Esophagus squamous epithelium (tissue), 4 donors: ENCODE results near the gene PUS10.

ENCODE experiments used
- POLR2A ChIP-seq, 4 donors: fragments of 450-650 bp; IDR thresholded peaks; one replicate each; pipeline ENCODE4 v1.6.1; 2017; ENCODE audit warnings: antibody characterized with exemption in 4 of 4, mild to moderate bottlenecking in 4 of 4, moderate library complexity in 3 of 4
- TF ChIP-seq, protein P1 (sequence below), 6 experiments: fragments of 450-650 bp in 4 of 6; fragments of 200-600 bp in 2 of 6; sonication (generic) in 2 of 6; IDR thresholded peaks; one replicate each; pipeline ENCODE4 v1.5.1; 2016 to 2019; ENCODE audit warnings: antibody characterized with exemption in 6 of 6, mild to moderate bottlenecking in 4 of 6, moderate library complexity in 4 of 6

DNA sequence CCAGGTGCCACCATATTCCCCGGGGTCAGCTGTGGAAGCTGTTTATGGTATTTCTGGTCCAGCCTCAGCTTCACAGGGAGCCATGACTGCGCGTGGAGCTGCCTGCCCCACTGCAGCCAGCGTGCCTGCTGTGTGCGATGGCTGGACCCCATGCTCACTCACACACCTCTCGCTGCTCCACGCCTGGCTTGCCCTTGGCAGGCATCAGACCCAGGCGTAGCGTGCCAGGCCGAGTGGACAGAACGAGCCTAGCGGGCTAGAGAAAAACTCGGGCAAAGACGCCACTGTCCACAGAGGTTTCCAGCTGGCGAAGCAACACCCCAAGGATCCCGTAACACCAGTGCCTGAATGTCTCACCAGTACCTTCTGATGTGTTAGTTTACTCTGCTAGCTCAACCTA is 43.4 kb downstream of the PUS10 start:
- TF ChIP-seq, protein P1, sequence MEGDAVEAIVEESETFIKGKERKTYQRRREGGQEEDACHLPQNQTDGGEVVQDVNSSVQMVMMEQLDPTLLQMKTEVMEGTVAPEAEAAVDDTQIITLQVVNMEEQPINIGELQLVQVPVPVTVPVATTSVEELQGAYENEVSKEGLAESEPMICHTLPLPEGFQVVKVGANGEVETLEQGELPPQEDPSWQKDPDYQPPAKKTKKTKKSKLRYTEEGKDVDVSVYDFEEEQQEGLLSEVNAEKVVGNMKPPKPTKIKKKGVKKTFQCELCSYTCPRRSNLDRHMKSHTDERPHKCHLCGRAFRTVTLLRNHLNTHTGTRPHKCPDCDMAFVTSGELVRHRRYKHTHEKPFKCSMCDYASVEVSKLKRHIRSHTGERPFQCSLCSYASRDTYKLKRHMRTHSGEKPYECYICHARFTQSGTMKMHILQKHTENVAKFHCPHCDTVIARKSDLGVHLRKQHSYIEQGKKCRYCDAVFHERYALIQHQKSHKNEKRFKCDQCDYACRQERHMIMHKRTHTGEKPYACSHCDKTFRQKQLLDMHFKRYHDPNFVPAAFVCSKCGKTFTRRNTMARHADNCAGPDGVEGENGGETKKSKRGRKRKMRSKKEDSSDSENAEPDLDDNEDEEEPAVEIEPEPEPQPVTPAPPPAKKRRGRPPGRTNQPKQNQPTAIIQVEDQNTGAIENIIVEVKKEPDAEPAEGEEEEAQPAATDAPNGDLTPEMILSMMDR (IDR thresholded peaks at IDR 0.05): no peak
- TF ChIP-seq POLR2A (IDR thresholded peaks at IDR 0.05): no peak
